ENCODE data around the gene PRMT2. TPM values are rescaled to one million over a fixed set of nuclear protein-coding genes. Genes with fewer than 3 reads are reported as not detected.

The PRMT2 gene
- total RNA-seq: 49.8 TPM
- long read RNA-seq, transcript PRMT2-203 (12 exons, 2,688 nt): major isoform, 86 of 273 reads
- long read RNA-seq, transcript PRMT2-206 (11 exons, 2,131 nt): minor isoform, 20 of 273 reads
- long read RNA-seq, partial matches to known transcripts: 118 of 273 reads
- long read RNA-seq, other reads (novel, unspliced or antisense): 47 of 273 reads

GRCh38 chr21:46635324-46636180 is at the start of gene PRMT2:
TSS of gene PRMT2 (plus strand) at chr21:46635674. CDS start at chr21:46636952, 1,278 bp downstream.
- peak; percentile 98 for ATAC-seq (ENCODE audit: poor library complexity)
- peak; percentile 98 for DNase-seq
- intact Hi-C loops (cut with DNase I): no loop called here

DNA sequence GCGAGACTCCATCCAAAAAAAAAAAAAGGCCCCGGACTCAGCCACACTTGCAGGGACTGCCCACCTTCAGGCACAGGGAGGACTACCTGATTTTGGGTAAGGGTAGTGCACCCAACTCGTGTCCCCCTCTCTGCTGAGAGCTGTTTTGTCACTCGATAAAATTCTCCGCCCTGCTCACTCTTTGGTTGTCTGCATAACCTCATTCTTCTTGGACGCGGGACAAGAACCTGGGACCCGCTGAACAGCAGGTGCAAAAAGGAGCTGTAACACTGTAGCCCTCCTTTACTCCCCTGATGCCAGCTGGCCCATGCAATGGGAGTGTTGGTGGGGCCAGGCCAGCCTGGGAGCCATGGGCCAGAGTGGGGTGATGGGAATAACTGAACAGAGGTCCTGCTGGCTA is 41.2 kb upstream of the PRMT2 start:
- DNase-seq: no peak
- intact Hi-C loops (cut with DNase I): no loop called here
- ATAC-seq (ENCODE audit: poor library complexity): no peak

- DNase-seq: no peak
- no peak for ATAC-seq (ENCODE audit: poor library complexity)
- intact Hi-C loops (cut with DNase I): no loop called here
Measured at GRCh38 chr21:46596201-46596600, 39.3 kb upstream of the PRMT2 start.

DNA sequence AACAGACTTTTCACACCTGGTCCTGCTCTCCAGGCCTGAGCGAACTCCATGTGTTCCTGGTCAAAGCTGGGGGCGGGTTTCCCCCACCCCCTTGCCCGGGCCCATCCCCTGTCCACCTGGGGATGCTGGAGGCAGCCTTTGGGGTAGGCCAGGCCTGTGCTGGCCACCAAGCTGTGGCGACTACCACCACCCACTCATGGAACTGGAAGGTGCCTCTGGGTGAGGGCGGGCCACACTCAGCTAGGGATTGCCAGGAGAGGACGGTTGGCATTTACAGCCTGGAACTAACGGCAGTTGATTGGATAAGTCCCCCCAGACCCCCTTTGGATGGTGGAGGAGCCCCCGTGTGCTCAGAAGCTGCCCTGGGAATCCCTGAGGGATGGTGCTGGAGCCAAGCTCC is 38.4 kb upstream of the PRMT2 start:
- intact Hi-C loops (cut with DNase I): no loop called here
- ATAC-seq (ENCODE audit: poor library complexity): no peak
- no peak for DNase-seq

- no peak for ATAC-seq (ENCODE audit: poor library complexity)
- intact Hi-C loops (cut with DNase I): no loop called here
- DNase-seq: no peak
Measured at GRCh38 chr21:46597896-46598343, 37.6 kb upstream of the PRMT2 start.

DNA sequence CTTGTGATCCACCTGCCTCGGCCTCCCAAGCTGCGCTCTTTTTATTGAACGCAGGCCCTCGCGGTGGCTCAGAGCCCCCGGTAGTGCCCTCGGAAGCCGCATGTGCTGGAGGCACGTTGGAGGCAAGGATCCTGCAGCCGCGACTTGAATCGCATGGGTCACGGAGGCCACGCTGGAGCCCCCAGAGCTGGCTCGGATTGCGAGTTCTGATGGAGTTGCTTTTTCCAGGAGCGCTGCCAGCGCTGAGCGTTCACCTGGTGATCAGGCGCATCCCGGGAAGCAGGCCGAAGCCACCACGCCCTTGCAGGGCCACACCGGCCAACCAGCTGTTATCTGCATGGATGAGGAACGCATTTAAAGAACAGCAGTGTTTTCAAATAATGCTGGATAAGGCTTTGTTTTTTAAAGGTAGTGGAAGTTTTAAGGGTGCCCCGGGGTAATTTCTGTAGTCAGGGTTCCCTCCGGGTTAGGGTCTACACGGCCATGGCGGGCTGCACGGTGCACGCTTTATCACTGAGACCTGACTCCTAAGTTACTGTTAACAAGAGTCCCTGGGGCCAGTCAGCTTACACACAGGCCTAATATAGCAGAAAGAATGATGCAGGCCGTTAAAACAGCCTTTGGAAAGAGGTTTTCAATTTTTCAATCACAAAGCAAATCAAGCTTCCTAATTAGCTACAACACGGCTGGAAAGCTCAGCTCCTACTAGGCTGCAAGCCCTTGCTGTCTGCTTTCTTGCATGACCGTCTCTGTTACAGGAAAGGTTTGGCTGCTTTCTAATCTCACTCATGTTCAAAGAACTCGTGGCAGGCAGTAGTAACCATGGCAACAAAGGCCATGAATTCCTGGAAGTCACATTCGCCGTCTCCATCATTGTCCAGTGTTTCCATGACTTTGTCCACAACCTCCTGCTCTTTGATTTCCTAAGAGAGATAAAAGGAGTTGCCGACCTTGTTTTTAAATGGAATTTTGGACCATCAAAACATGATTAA is 36.6 kb upstream of the PRMT2 start:
- ATAC-seq (ENCODE audit: poor library complexity) (peak; percentile 31), DNase-seq (no peak)
- intact Hi-C loops (cut with DNase I): no loop called here

- intact Hi-C loops (cut with DNase I): no loop called here
Measured at GRCh38 chr21:46600305-46600704, 35.2 kb upstream of the PRMT2 start.

GRCh38 chr21:46600978-46601377 is 34.5 kb upstream of the PRMT2 start:
- DNase-seq (no peak), ATAC-seq (ENCODE audit: poor library complexity) (no peak)
- intact Hi-C loops (cut with DNase I): no loop called here

More at GRCh38 chr21:46600305-46600704, 35.2 kb upstream of the PRMT2 start:
- DNase-seq (no peak), ATAC-seq (ENCODE audit: poor library complexity) (no peak)

DNA sequence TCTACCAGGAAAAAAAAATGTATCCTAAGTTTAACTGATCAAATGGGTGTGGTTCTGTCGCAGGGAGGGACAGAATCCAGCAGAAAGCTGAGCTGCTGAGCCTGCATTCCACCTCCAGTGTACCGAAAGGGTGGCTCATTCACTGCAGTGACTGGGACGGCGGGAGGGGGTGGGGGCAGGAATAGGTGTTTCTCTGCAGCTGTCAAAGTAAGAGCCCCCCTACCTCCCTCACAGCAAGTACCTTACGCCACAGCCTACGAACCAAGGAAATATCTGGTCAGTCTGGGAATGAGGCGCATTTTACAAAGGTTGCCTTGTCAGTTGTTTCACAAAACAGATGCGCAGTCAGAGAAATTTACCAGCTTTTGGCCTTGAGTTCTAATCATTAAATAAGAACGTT is 32.2 kb upstream of the PRMT2 start:
- intact Hi-C loops (cut with DNase I): no loop called here
- DNase-seq (no peak), ATAC-seq (ENCODE audit: poor library complexity) (no peak)

- intact Hi-C loops (cut with DNase I): no loop called here
- no peak for ATAC-seq (ENCODE audit: poor library complexity)
- DNase-seq: no peak
Measured at GRCh38 chr21:46604329-46604974, 31.0 kb upstream of the PRMT2 start.

DNA sequence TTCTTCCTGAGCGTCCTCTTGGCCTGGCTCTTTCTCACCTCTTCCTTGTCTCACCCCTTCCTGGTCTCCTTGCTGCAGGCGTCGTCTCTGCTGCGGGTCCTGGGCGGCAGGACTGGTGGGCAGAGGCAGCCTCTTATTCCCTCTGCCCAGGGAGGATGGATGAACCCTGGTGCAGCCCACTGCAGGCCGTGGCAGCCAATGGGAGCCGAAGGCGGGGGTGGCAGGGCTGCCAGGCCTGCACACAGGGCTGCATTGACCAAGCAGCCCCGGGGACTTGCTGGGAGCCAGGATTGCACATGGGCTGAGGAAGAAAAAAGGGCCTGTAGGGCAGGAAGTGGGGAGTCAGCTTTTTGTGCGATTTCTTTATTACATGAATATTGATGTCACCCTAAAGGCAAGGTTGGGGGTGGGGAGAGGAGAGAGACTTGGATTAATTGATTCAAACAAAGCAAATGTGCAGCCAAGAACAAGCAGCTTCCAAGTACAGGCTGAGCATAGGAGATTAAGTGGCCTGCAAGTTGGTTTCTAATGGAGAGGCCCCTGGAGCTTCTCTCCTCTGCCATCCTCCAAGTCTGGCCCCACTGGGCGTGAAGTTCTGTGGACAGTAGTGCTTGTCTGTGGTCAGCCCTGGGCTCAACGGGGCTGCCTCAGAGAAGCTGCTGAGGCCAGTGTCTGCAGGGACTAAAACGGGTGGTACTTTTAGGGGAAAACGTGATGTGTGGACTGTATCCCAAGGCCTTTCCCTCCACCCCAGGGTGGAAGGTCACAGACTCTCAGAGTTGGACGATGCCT is 30.3 kb upstream of the PRMT2 start, which contains the start of gene S100B:
S100B (minus strand) TSS at position 108 of the 792 bp plus-strand sequence. CDS start 2,667 bp downstream, outside the sequence.
- peak; percentile 58 for ATAC-seq (ENCODE audit: poor library complexity)
- no peak for DNase-seq
- intact Hi-C loops (cut with DNase I): no loop called here

- peak; percentile 64 for DNase-seq
- ATAC-seq (ENCODE audit: poor library complexity): peak; percentile 77
- intact Hi-C loops (cut with DNase I): no loop called here
Measured at GRCh38 chr21:46605767-46606426, 29.6 kb upstream of the PRMT2 start.

- no peak for ATAC-seq (ENCODE audit: poor library complexity)
- intact Hi-C loops (cut with DNase I): no loop called here
Measured at GRCh38 chr21:46606427-46606813, 29.1 kb upstream of the PRMT2 start.

GRCh38 chr21:46607636-46608035 is 27.8 kb upstream of the PRMT2 start:
- ATAC-seq (ENCODE audit: poor library complexity) (no peak), DNase-seq (no peak)
- intact Hi-C loops (cut with DNase I): no loop called here

More at GRCh38 chr21:46606427-46606813, 29.1 kb upstream of the PRMT2 start:
- no peak for DNase-seq

GRCh38 chr21:46608672-46609111 is 26.8 kb upstream of the PRMT2 start:
- DNase-seq: no peak
- ATAC-seq (ENCODE audit: poor library complexity): no peak
- intact Hi-C loops (cut with DNase I): no loop called here

GRCh38 chr21:46610018-46610701 is 25.3 kb upstream of the PRMT2 start:
- DNase-seq (no peak), ATAC-seq (ENCODE audit: poor library complexity) (no peak)
- intact Hi-C loops (cut with DNase I): no loop called here

GRCh38 chr21:46613391-46613790 is 22.1 kb upstream of the PRMT2 start:
- no peak for ATAC-seq (ENCODE audit: poor library complexity)
- DNase-seq: no peak
- intact Hi-C loops (cut with DNase I): no loop called here
